Anterior cingulate cortex (tissue), 58 donors: Measurements from ENCODE around the gene MYO1F.

Experiments used
- DNase-seq, 58 donors: peaks; one replicate each; lab custom pipeline; 2025; lab: John Stamatoyannopoulos, UW

MYO1F gene

GRCh38 chr19:8500158-8500557, 77.1 kb downstream of the MYO1F start:
- DNase-seq: peak in 3 of 58 donors; percentile 4 to 23 (median 6)

- DNase-seq: no peak
Observed at GRCh38 chr19:8499048-8499833, 78.0 kb downstream of the MYO1F start.

GRCh38 chr19:8498295-8498694, 78.9 kb downstream of the MYO1F start:
- DNase-seq: no peak

DNA sequence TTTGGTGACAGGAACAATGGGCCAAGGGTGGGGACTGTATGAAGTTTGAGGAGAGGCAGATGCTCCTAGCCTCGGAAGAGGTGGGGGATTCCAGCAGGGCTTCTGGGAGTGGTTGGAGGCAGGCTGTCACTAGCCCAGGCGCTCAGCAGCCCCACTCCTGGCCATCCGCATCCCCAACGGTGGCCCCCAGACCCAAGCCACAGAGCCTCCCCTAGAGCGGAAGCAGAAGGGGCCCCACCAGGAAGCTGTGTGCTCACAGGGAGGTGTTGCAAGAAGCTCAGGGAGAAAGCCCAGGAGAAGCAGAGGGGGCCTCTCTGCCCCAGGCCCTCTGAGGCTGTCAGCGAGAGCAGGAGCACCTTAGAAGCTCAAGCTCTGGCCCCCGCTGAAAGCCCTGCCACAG, 83.1 kb downstream of the MYO1F start:
- DNase-seq: peak in 3 of 58 donors; percentile 2 to 19 (median 17)

DNA sequence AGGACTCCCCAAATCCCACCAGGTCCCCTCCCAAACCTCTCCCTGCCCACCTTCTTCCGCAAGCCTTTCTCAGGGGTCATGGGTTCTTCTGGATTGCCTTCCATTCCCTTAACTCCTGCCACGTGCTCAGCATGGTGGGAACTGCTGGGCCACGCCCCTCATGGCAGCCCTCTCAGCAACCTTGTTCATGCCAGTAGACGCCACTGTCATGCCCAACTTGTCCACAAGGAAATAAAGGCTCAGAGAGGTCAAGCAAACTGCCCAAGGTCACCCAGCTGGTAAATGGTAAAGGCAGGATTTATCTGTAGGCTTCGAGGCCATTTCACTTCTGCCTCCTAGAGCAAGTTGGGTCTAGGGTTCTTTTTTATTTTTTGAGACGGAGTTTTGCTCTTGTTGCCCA, 85.7 kb downstream of the MYO1F start:
- no peak for DNase-seq

DNA sequence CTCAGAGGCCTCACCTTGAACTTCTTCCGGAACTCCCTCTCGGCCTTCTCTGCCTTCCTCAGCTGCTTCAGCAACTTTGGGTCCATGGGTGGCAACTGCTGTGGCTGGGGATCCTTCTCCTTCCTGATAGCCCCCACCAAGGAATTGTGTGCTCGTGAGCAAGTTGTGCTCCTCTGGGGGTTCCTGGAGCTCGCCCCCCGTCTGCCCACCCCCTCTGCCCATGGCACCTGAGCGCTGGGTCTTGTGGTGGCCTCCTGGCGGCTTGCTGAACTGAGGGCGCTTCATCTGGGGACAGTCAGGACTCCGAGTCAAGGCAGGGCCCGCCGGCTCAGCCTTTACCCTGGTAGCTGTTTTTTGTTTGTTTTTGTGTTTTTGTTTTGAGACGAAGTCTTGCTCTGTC, 86.4 kb downstream of the MYO1F start:
- DNase-seq: no peak

- DNase-seq: no peak
Observed at GRCh38 chr19:8490395-8490760, 86.9 kb downstream of the MYO1F start.

GRCh38 chr19:8489561-8490394, 87.5 kb downstream of the MYO1F start:
- DNase-seq: no peak

GRCh38 chr19:8488365-8488764, 88.9 kb downstream of the MYO1F start:
- DNase-seq: no peak

DNA sequence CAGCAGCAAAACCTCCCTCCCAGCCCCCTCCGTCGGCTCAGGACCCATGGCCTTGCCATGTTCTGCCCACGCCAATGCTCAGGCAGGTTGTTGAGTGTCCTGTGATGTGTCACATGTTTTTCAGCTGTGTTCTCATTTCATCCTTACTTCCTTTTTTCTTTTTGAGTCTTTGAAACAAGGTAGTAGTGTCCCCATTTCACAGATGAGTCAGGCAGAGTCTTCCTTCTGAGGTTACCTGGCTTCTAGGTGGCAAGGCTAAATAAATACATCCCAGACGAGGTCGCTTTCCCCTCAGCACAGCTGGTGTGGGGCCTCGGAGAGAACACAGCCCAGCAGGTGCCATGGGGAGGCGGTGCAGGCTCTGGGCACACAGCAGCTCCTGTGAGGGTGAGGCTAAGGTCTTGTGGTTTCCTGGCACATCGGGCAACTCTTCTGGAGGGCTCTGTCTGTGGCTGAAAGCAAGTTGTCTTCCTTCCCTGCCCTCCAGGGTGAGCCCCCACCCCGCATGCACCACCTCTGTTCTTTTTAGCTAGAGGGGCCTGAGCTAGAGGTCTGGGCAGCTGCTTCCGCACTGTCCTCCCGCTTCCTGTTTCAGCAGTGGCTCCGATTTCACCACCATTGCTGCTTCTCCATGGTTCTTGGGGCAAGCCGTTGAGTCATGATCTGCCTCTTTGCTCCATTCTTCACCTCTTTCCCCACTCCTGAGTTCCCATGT, 89.9 kb downstream of the MYO1F start:
- peak in 29 of 58 donors; percentile 3 to 61 (median 33) for DNase-seq

DNA sequence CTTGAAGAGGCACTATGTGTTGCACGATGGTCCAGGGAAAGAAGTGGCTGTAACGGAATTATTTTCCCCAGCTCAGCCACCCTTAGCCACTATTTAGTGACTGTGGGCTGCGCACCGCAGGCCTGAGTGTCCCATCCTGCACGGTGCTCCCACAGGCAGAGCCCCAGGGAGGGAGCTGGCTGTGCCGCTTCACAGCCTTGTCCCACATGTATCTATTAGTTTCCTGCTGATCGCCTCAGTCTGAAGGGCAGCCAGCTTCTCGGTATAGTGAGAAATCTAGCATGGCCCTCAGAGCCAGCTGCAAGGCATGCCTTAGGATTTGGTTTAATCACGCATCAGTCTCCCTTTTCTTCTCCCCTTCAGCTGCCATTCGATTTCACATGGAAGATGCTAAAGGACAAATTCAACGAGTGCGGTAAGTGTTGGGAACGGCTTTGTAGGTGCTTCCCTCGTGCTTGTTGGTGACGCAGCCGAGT, 90.5 kb downstream of the MYO1F start:
- DNase-seq: no peak

- DNase-seq: no peak
Observed at GRCh38 chr19:8485561-8486371, 91.5 kb downstream of the MYO1F start.

DNA sequence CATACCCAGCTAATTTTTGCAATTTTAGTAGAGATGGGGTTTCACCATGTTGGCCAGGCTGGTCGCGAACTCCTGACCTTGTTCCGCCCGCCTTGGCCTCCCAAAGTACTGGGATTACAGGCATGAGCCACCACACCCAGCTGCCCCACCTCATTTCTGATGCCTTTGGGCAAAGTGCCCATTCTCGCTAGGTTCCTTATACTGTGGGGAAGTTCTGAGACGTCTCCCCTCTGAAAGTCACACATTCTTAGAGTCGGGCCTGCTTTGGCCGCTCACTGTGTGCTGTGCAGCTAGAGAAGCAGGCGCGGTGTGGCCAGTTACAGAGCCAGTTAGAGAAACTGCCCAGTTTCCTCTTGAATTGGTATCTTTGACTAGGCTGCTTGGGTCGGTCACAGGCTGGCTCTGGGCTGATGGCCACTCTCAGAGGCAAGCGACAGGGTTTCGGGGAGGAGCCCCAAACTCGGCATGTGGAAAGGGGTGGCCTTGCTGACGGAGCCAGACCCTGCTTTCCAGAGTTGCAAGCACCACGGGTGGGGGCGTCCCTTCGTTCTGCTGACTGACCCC, 92.8 kb downstream of the MYO1F start:
- peak in 9 of 58 donors; percentile 7 to 21 (median 17) for DNase-seq

DNA sequence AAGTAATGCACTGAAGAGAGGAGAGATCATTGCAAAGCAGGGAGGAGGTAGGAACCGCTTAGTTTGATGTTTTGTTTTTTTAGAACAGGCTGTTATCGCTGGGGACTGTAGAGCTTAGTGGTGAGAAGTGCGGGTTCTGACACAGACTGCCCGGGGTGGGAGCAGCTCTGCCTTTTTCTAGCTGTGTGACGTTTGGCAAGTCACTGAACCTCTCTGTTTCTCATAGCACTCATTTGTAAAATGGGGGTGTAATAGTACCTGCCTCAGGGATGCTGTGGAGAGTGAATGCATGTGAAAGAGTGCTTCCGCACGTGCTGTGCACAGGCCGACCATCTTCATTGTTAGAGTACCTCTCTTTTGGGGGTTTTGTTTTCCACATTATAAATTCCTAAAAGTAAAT, 94.1 kb downstream of the MYO1F start:
- no peak for DNase-seq

GRCh38 chr19:8482696-8483095, 94.5 kb downstream of the MYO1F start:
- DNase-seq: no peak

GRCh38 chr19:8481616-8482015, 95.6 kb downstream of the MYO1F start:
- DNase-seq: no peak

GRCh38 chr19:8481201-8481600, 96.0 kb downstream of the MYO1F start:
- DNase-seq: no peak

DNA sequence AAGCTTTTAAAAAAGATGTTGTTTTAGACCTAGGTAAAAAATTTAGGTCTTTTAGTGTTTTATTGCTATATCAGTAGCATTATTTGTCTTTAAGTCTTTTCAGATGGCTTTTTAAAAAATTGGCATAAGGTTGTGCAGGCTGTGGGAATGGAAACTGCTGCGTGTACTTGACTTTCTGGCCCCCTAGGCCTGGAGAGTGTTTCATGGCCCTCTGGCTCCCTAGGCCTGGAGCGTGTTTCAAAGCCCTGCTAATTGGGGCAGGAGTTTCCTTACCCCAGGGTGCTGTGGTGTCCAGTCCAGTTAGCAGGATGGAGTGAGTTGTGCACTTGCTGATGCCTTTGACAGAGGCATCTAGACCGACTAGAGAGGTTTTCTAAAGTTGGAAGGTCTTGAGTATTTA, 98.6 kb downstream of the MYO1F start:
- DNase-seq: no peak

- no peak for DNase-seq
Observed at GRCh38 chr19:8477889-8478288, 99.4 kb downstream of the MYO1F start.

GRCh38 chr19:8476524-8476923, 100.7 kb downstream of the MYO1F start:
- DNase-seq: no peak
